ENCODE data around the gene CD44. TPM values are rescaled to one million over a fixed set of nuclear protein-coding genes. Genes with fewer than 3 reads are reported as not detected.

The CD44 gene
- polyA plus RNA-seq, 1 of the 3 experiments (the other 2 are of a cell fraction): 457 TPM

DNA sequence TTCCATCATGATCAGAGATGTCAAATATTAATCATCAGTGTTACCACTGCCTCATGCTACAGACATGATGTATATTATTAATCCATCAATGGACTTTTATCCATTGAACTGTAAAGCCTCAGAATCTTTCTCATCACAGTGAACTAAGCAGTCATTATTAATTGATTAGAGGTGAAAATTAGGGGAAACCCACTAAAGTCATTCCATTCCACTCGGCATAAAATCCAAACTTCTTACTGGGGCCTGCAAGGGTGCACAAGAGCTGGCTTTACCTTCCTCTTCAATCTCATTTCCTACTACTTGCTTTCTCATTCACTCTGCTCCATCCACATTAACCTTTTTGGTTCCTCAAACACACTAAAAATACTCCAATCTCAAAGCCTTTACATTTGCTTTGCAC lies 7.9 kb upstream of the CD44 start:
- Histone ChIP-seq H3K27ac (ENCODE audit: low read depth in 2 of 2, low read length in 1 of 2) (no peak overlapping the region), H3K9ac (no peak overlapping the region), H3K4me3 (ENCODE audit: low read depth in 2 of 2, low read length in 1 of 2) (no peak overlapping the region), H3K9me2 (no peaks in the 10 kb centered on the region), H3K4me1 (ENCODE audit: control insufficient read depth in 1 of 2, insufficient read depth in 2 of 2, low read depth in 1 of 2, low read length in 1 of 2) (peaks cover 0 to 2% of the 10 kb centered on the region in 2 experiments; a peak in 2 of 4 replicates), H3F3A (replicated peaks; ENCODE audit: insufficient read depth) (peaks cover 6% of the 10 kb centered on the region), H3K79me2 (ENCODE audit: insufficient read depth) (no peaks in the 10 kb centered on the region), H3K4me2 (no peak overlapping the region), H2AFZ (ENCODE audit: low read depth) (no peak overlapping the region), H3K9me3 (no peaks in the 10 kb centered on the region), H3K36me3 (replicated peaks in 1 of 2; ENCODE audit: control insufficient read depth in 1 of 2, insufficient read depth in 2 of 2, low read length in 1 of 2) (no peaks in the 10 kb centered on the region), H3K27me3 (ENCODE audit: insufficient read depth) (no peaks in the 10 kb centered on the region), H4K20me1 (ENCODE audit: insufficient read depth) (no peaks in the 10 kb centered on the region)
- no peak for DNase-seq
- ChIA-PET CTCF (no interaction called here), POLR2A (no interaction called here)
- whole genome bisulfite sequencing (ENCODE audit: low lambda C conversion rate): 90% methylated on average over 1 of the region's 1 CpG
- no peak for TF ChIP-seq RCOR1 (IDR thresholded peaks at IDR 0.05; ENCODE audit: low read length)
- TF ChIP-seq, protein P1, sequence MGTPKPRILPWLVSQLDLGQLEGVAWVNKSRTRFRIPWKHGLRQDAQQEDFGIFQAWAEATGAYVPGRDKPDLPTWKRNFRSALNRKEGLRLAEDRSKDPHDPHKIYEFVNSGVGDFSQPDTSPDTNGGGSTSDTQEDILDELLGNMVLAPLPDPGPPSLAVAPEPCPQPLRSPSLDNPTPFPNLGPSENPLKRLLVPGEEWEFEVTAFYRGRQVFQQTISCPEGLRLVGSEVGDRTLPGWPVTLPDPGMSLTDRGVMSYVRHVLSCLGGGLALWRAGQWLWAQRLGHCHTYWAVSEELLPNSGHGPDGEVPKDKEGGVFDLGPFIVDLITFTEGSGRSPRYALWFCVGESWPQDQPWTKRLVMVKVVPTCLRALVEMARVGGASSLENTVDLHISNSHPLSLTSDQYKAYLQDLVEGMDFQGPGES (IDR thresholded peaks at IDR 0.05; ENCODE audit: low read depth, low read length): no peak
- no peak for TF ChIP-seq FOXJ3 (CRISPR knock-in tag; IDR thresholded peaks at IDR 0.05)
- no peak for TF ChIP-seq RXRA (IDR thresholded peaks at IDR 0.05; ENCODE audit: borderline replicate concordance, low read depth)
- TF ChIP-seq, protein P2, sequence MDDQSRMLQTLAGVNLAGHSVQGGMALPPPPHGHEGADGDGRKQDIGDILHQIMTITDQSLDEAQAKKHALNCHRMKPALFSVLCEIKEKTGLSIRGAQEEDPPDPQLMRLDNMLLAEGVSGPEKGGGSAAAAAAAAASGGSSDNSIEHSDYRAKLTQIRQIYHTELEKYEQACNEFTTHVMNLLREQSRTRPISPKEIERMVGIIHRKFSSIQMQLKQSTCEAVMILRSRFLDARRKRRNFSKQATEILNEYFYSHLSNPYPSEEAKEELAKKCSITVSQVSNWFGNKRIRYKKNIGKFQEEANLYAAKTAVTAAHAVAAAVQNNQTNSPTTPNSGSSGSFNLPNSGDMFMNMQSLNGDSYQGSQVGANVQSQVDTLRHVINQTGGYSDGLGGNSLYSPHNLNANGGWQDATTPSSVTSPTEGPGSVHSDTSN (IDR thresholded peaks at IDR 0.05): no peak
- TF ChIP-seq, protein P3, sequence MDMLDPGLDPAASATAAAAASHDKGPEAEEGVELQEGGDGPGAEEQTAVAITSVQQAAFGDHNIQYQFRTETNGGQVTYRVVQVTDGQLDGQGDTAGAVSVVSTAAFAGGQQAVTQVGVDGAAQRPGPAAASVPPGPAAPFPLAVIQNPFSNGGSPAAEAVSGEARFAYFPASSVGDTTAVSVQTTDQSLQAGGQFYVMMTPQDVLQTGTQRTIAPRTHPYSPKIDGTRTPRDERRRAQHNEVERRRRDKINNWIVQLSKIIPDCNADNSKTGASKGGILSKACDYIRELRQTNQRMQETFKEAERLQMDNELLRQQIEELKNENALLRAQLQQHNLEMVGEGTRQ (IDR thresholded peaks at IDR 0.05; ENCODE audit: borderline replicate concordance, low read depth, low read length): no peak
- TF ChIP-seq NRF1 (IDR thresholded peaks at IDR 0.05; ENCODE audit: low read depth, low read length): no peak
- no peak for TF ChIP-seq FOSL2 (IDR thresholded peaks at IDR 0.05; ENCODE audit: borderline replicate concordance, low read depth)
- no peak for TF ChIP-seq NFIC (IDR thresholded peaks at IDR 0.05; ENCODE audit: borderline replicate concordance)

DNA sequence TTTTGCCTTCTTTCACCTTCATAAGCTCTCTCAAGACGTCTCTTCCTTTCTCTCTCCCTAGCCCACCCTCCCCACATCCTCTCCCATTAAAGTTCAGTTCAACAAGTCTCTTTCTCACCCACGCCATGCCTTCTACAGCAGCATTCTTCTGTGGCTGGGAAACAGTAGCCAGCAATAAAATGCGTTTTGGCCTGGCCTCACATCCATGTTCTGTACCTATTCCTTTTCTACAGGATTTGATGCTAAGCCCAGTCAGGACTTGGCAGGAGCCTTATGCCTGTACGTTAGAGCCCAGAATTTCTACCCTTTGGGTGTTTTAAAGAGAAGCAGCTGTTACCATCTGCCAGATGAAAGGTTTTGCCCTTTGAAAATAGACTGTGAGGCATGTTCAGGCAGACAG lies 7.1 kb upstream of the CD44 start:
- Histone ChIP-seq H3K4me1 (ENCODE audit: control insufficient read depth in 1 of 2, insufficient read depth in 2 of 2, low read depth in 1 of 2, low read length in 1 of 2) (peaks cover 0 to 2% of the 10 kb centered on the region in 2 experiments; a peak in 2 of 4 replicates), H3K36me3 (replicated peaks in 1 of 2; ENCODE audit: control insufficient read depth in 1 of 2, insufficient read depth in 2 of 2, low read length in 1 of 2) (no peaks in the 10 kb centered on the region), H3K4me3 (ENCODE audit: low read depth in 2 of 2, low read length in 1 of 2) (no peak overlapping the region), H3K79me2 (ENCODE audit: insufficient read depth) (no peaks in the 10 kb centered on the region), H3K4me2 (no peak overlapping the region), H3F3A (replicated peaks; ENCODE audit: insufficient read depth) (peaks cover 6% of the 10 kb centered on the region), H3K27me3 (ENCODE audit: insufficient read depth) (no peaks in the 10 kb centered on the region), H3K9ac (no peak overlapping the region), H4K20me1 (ENCODE audit: insufficient read depth) (no peaks in the 10 kb centered on the region), H2AFZ (ENCODE audit: low read depth) (no peak overlapping the region), H3K9me3 (no peaks in the 10 kb centered on the region), H3K9me2 (no peaks in the 10 kb centered on the region), H3K27ac (ENCODE audit: low read depth in 2 of 2, low read length in 1 of 2) (no peak overlapping the region)
- ChIA-PET POLR2A (no interaction called here), CTCF (no interaction called here)
- TF ChIP-seq GABPA (IDR thresholded peaks at IDR 0.05; ENCODE audit: low read depth): no peak
- no peak for TF ChIP-seq EZH2phosphoT487 (IDR thresholded peaks at IDR 0.05; ENCODE audit: borderline replicate concordance, low read depth)
- no peak for TF ChIP-seq TCF12 (IDR thresholded peaks at IDR 0.05)
- TF ChIP-seq ELF1 (IDR thresholded peaks at IDR 0.05): no peak
- TF ChIP-seq, protein P2 (IDR thresholded peaks at IDR 0.05): no peak
- WGBS (ENCODE audit: low lambda C conversion rate): 93% methylated on average over 4 of the region's 4 CpGs
- no peak for DNase-seq
